PC-9 (cell line): ENCODE measurements around the gene MORF4L1. TPM values are rescaled to one million over a fixed set of nuclear protein-coding genes. Genes with fewer than 3 reads are reported as not detected.
"Not testable (repeated sequence)": the region's sequence is repeated elsewhere in the genome, so short reads cannot be mapped to it uniquely, and the experiment has no call there.

ENCODE experiments used
- BruUV-seq: library from RNA; stranded (reverse); fragments of 400-500 nt; replicated peaks from 2 replicates; lab custom pipeline; 2021; lab: Mats Ljungman, UMichigan
- CTCF ChIA-PET: fragments of 300-600 bp; sonication (Branson Sonifier 250); formaldehyde crosslinking; loops from one replicate; lab custom pipeline; 2022; ENCODE audit warnings: antibody characterized with exemption; lab: Charles Lee
- POLR2A ChIA-PET: fragments of 300-600 bp; sonication (Branson Sonifier 250); formaldehyde crosslinking; loops from one replicate; lab custom pipeline; 2022; ENCODE audit warnings: antibody characterized with exemption; ENCODE audit not compliant: unreplicated experiment; lab: Charles Lee
- DNase-seq, 2 experiments: peaks; one replicate each; pipeline versions ENCODE4 v3.0.0 to v3.0.0-alpha.2; 2015 to 2022; ENCODE audit warnings: mixed read lengths in 1 of 2
- H2AFZ ChIP-seq: fragments of 200-600 bp; sonication (generic); 2 replicates; pipeline ENCODE4 v1.8.1; 2017; ENCODE audit warnings: antibody characterized with exemption
- H3F3A ChIP-seq: fragments of 200-600 bp; sonication (generic); 2 replicates; pipeline ENCODE4 v1.8.1; 2017; ENCODE audit warnings: antibody characterized with exemption, mild to moderate bottlenecking, low read depth; ENCODE audit not compliant: insufficient read depth
- H3K27ac ChIP-seq: fragments of 200-600 bp; sonication (generic); 2 replicates; pipeline ENCODE4 v1.6.1; 2016; ENCODE audit warnings: mixed run types
- H3K27me3 ChIP-seq: fragments of 200-600 bp; sonication (generic); 2 replicates; pipeline ENCODE4 v1.6.1; 2016; ENCODE audit warnings: low read depth, mixed run types; ENCODE audit not compliant: insufficient read depth
- H3K36me3 ChIP-seq: fragments of 200-600 bp; sonication (generic); 2 replicates; pipeline ENCODE4 v1.6.1; 2016; ENCODE audit warnings: low read depth, mixed run types
- H3K4me1 ChIP-seq: fragments of 200-600 bp; sonication (generic); replicated peaks from 2 replicates; pipeline ENCODE4 v1.6.1; 2016; ENCODE audit warnings: mixed run types; ENCODE audit not compliant: insufficient read depth
- H3K4me2 ChIP-seq: fragments of 200-600 bp; sonication (generic); 2 replicates; pipeline ENCODE4 v1.6.1; 2017; ENCODE audit warnings: mixed run types
- H3K4me3 ChIP-seq: fragments of 200-600 bp; sonication (generic); 2 replicates; pipeline ENCODE4 v1.6.1; 2016; ENCODE audit warnings: mixed run types
- H3K79me2 ChIP-seq: fragments of 200-600 bp; sonication (generic); 2 replicates; pipeline ENCODE4 v1.6.1; 2017; ENCODE audit warnings: low read depth, mixed run types
- H3K9me2 ChIP-seq: fragments of 200-600 bp; sonication (generic); 2 replicates; pipeline ENCODE4 v1.8.1; 2017; ENCODE audit warnings: mild to moderate bottlenecking; ENCODE audit not compliant: insufficient read depth
- H3K9me3 ChIP-seq: fragments of 200-600 bp; sonication (generic); 2 replicates; pipeline ENCODE4 v1.8.1; 2016; ENCODE audit warnings: low read depth; ENCODE audit not compliant: insufficient read depth
- H4K20me1 ChIP-seq: fragments of 200-600 bp; sonication (generic); 2 replicates; pipeline ENCODE4 v1.8.1; 2017; ENCODE audit not compliant: insufficient read depth
- CTCF ChIP-seq: fragments of 200-600 bp; sonication (generic); conservative IDR thresholded peaks from 2 replicates; pipeline ENCODE4 v1.6.1; 2017; ENCODE audit warnings: mixed run types, antibody characterized with exemption, mild to moderate bottlenecking, moderate library complexity
- EZH2 ChIP-seq: fragments of 200-600 bp; sonication (generic); IDR thresholded peaks from 2 replicates; pipeline ENCODE4 v1.8.0; 2017; ENCODE audit warnings: antibody characterized with exemption, low read depth
- intact Hi-C: fragments of 100-400 bp; cut with micrococcal nuclease; formaldehyde crosslinking; loops from one replicate; pipeline ENCODE4 v1.10.0; 2022; ENCODE audit not compliant: unreplicated experiment
- total RNA-seq: library from RNA; stranded (reverse); gene quantifications from 2 replicates; pipeline ENCODE4 v1.2.3, GENCODE V29; 2021

MORF4L1 gene
- total RNA-seq, 1 experiment from 2014 or later, result 282 TPM

GRCh38 chr15:78842519-78842918, 30.2 kb upstream of the MORF4L1 start:
- no peaks in the 10 kb centered on the region for H3K9me3 ChIP-seq
- H3K79me2 ChIP-seq, result no peaks in the 10 kb centered on the region
- intact Hi-C loops, result no loop called here
- no peaks in the 10 kb centered on the region for H4K20me1 ChIP-seq
- no peaks in the 10 kb centered on the region for H3F3A ChIP-seq
- no peak for TF ChIP-seq CTCF
- no peak for TF ChIP-seq EZH2
- no TSS peak for BruUV-seq
- H3K27ac ChIP-seq, result no peak overlapping the region
- no peaks in the 10 kb centered on the region for H3K4me1 ChIP-seq
- no peaks in the 10 kb centered on the region for H3K9me2 ChIP-seq
- no peak overlapping the region for H2AFZ ChIP-seq
- H3K36me3 ChIP-seq, result no peaks in the 10 kb centered on the region
- 0 out of 2 replicates have a peak, but pooled peaks cover 3% of the 10 kb centered on the region for H3K27me3 ChIP-seq
- H3K4me3 ChIP-seq, result no peak overlapping the region
- DNase-seq, result no peak
- ChIA-PET POLR2A (no interaction called here), CTCF (no interaction called here)
- no peak overlapping the region for H3K4me2 ChIP-seq

- CTCF ChIA-PET, H3K4me3 ChIP-seq, H3F3A ChIP-seq, H3K27me3 ChIP-seq, H2AFZ ChIP-seq, POLR2A ChIA-PET, H3K36me3 ChIP-seq, DNase-seq, H3K27ac ChIP-seq, H3K4me1 ChIP-seq, BruUV-seq, H3K9me3 ChIP-seq, H3K79me2 ChIP-seq, H3K9me2 ChIP-seq, intact Hi-C loops, H4K20me1 ChIP-seq, H3K4me2 ChIP-seq: not testable (repeated sequence)
These were observed 25.8 kb upstream of the MORF4L1 start for GRCh38 chr15:78846906-78847305.

GRCh38 chr15:78847387-78847906, 25.2 kb upstream of the MORF4L1 start:
- intact Hi-C loops, H3K4me1 ChIP-seq, DNase-seq, H3K9me2 ChIP-seq, H3F3A ChIP-seq, BruUV-seq, CTCF ChIA-PET, H3K4me2 ChIP-seq, H3K36me3 ChIP-seq, H3K79me2 ChIP-seq, H3K27ac ChIP-seq, H2AFZ ChIP-seq, H4K20me1 ChIP-seq, H3K4me3 ChIP-seq, H3K27me3 ChIP-seq, POLR2A ChIA-PET, H3K9me3 ChIP-seq: not testable (repeated sequence)

- no TSS peak for BruUV-seq
- Histone ChIP-seq H3K9me2 (no peaks in the 10 kb centered on the region), H3F3A (no peaks in the 10 kb centered on the region), H3K4me1 (no peaks in the 10 kb centered on the region), H3K27ac (no peak overlapping the region), H3K36me3 (no peaks in the 10 kb centered on the region), H2AFZ (no peak overlapping the region), H3K4me2 (no peak overlapping the region), H3K4me3 (no peak overlapping the region), H3K9me3 (no peaks in the 10 kb centered on the region; the same call in 1 of the 2 replicates), H3K79me2 (no peaks in the 10 kb centered on the region), H4K20me1 (no peaks in the 10 kb centered on the region), H3K27me3 (no peaks in the 10 kb centered on the region)
- DNase-seq, result no peak
- POLR2A ChIA-PET, result interaction anchor here (0.6 kb wide), 1 partner anchor 22 kb away, joined by 17 read pairs; the partner anchor contains the start of gene MORF4L1
- no peak for TF ChIP-seq EZH2
- no peak for TF ChIP-seq CTCF
- CTCF ChIA-PET, result no interaction called here
- intact Hi-C loops, result no loop called here
These were observed 22.3 kb upstream of the MORF4L1 start for GRCh38 chr15:78850352-78850751.
